IMR-90 (cell line): ENCODE data around the gene XRCC4. TPM values are rescaled to one million over a fixed set of nuclear protein-coding genes. Genes with fewer than 3 reads are reported as not detected.

Experiments
- ATAC-seq: fragments of 200-7000 bp; cut with Tn5 transposase; 2 replicates; pipeline ENCODE4 v1.9.1; 2020; ENCODE audit warnings: low read depth, mild to moderate bottlenecking, moderate library complexity
- BruUV-seq: library from RNA; stranded (reverse); fragments of 400-500 nt; replicated peaks from 2 replicates; lab custom pipeline; 2021; lab: Mats Ljungman, UMichigan
- CTCF ChIA-PET: fragments of 300-600 bp; formaldehyde crosslinking; extraction: SDS; loops from one replicate; lab custom pipeline; 2021; ENCODE audit warnings: antibody characterized with exemption; lab: Yijun Ruan, JAX
- POLR2A ChIA-PET: fragments of 300-600 bp; sonication (Branson Sonifier 250); formaldehyde crosslinking; loops from one replicate; lab custom pipeline; 2022; ENCODE audit warnings: antibody characterized with exemption; ENCODE audit not compliant: unreplicated experiment; lab: Charles Lee
- DNase-seq: peaks from one replicate; pipeline ENCODE4 v3.0.0; 2013
- H2AFZ ChIP-seq: replicated peaks from 2 replicates; pipeline ENCODE3; 2013; ENCODE audit warnings: low read length, mild to moderate bottlenecking; ENCODE audit not compliant: poor library complexity
- H2AK5ac ChIP-seq: 2 replicates; pipeline ENCODE4 v1.6.1; 2013; ENCODE audit warnings: low read depth, low read length, inconsistent platforms
- H2AK9ac ChIP-seq: replicated peaks from 2 replicates; pipeline ENCODE3; 2013; ENCODE audit warnings: mild to moderate bottlenecking, low read depth, low read length, moderate library complexity; ENCODE audit not compliant: poor library complexity
- H2BK120ac ChIP-seq: 2 replicates; pipeline ENCODE4 v1.6.1; 2013; ENCODE audit warnings: low read depth, low read length, inconsistent platforms
- H2BK15ac ChIP-seq: 3 replicates; pipeline ENCODE4 v1.6.1; 2013; ENCODE audit warnings: low read depth, low read length, inconsistent platforms
- H2BK20ac ChIP-seq: 2 replicates; pipeline ENCODE4 v1.6.1; 2013; ENCODE audit warnings: low read depth, mild to moderate bottlenecking, inconsistent platforms, low read length, moderate library complexity
- H2BK5ac ChIP-seq: 2 replicates; pipeline ENCODE4 v1.6.1; 2013; ENCODE audit warnings: mild to moderate bottlenecking, low read depth, low read length, inconsistent platforms; ENCODE audit not compliant: poor library complexity, severe bottlenecking
- H3K14ac ChIP-seq: replicated peaks from 2 replicates; pipeline ENCODE4 v1.6.1; 2013; ENCODE audit warnings: low read depth, low read length, inconsistent platforms
- H3K18ac ChIP-seq: 2 replicates; pipeline ENCODE4 v1.6.1; 2013; ENCODE audit warnings: low read depth, low read length, control low read depth
- H3K23ac ChIP-seq: 2 replicates; pipeline ENCODE4 v1.6.1; 2013; ENCODE audit warnings: low read depth, low read length, inconsistent platforms
- H3K27ac ChIP-seq: 2 replicates; pipeline ENCODE4 v1.5.1; 2013; ENCODE audit warnings: mild to moderate bottlenecking, control low read depth, low read length; ENCODE audit not compliant: insufficient read depth
- H3K27me3 ChIP-seq: 2 replicates; pipeline ENCODE4 v1.6.1; 2013; ENCODE audit warnings: low read length; ENCODE audit not compliant: control insufficient read depth, insufficient read depth
- H3K36me3 ChIP-seq: 2 replicates; pipeline ENCODE4 v1.6.1; 2013; ENCODE audit warnings: low read length, mixed read lengths; ENCODE audit not compliant: control insufficient read depth, insufficient read depth
- H3K4ac ChIP-seq: 2 replicates; pipeline ENCODE4 v1.6.1; 2013; ENCODE audit warnings: low read depth, low read length, inconsistent platforms
- H3K4me1 ChIP-seq: 2 replicates; pipeline ENCODE4 v1.6.1; 2013; ENCODE audit warnings: low read length, mixed read lengths; ENCODE audit not compliant: control insufficient read depth, insufficient read depth
- H3K4me2 ChIP-seq: 2 replicates; pipeline ENCODE4 v1.6.1; 2013; ENCODE audit warnings: low read depth, mild to moderate bottlenecking, control low read depth, low read length, moderate library complexity
- H3K4me3 ChIP-seq: 2 replicates; pipeline ENCODE4 v1.5.1; 2013; ENCODE audit warnings: low read depth, mild to moderate bottlenecking, control low read depth, low read length, moderate library complexity; ENCODE audit not compliant: insufficient read depth
- H3K56ac ChIP-seq: 2 replicates; pipeline ENCODE4 v1.6.1; 2013; ENCODE audit warnings: low read length, inconsistent platforms; ENCODE audit not compliant: insufficient read depth; ENCODE audit errors: extremely low read depth
- H3K79me1 ChIP-seq, 2 experiments: 2 replicates each; pipeline ENCODE4 v1.6.1; 2013; ENCODE audit warnings: low read length in 2 of 2, inconsistent platforms in 1 of 2, low read depth in 1 of 2
- H3K9ac ChIP-seq: 2 replicates; pipeline ENCODE4 v1.6.1; 2013; ENCODE audit warnings: low read depth, low read length, control low read depth
- H3K9me1 ChIP-seq: 2 replicates; pipeline ENCODE4 v1.6.1; 2013; ENCODE audit warnings: low read length, inconsistent platforms; ENCODE audit not compliant: insufficient read depth
- H3K9me3 ChIP-seq: 2 replicates; pipeline ENCODE4 v1.6.1; 2013; ENCODE audit warnings: low read length; ENCODE audit not compliant: control insufficient read depth, insufficient read depth
- H4K20me1 ChIP-seq: 2 replicates; pipeline ENCODE4 v1.6.1; 2013; ENCODE audit warnings: low read length, inconsistent platforms; ENCODE audit not compliant: insufficient read depth
- H4K5ac ChIP-seq: 2 replicates; pipeline ENCODE4 v1.6.1; 2013; ENCODE audit warnings: mild to moderate bottlenecking, low read depth, low read length, control low read depth
- H4K8ac ChIP-seq, 2 experiments: 2 replicates each; pipeline ENCODE4 v1.6.1; 2013; ENCODE audit warnings: low read depth in 2 of 2, low read length in 2 of 2, control low read depth in 1 of 2, inconsistent platforms in 1 of 2
- H4K91ac ChIP-seq: 2 replicates; pipeline ENCODE4 v1.6.1; 2013; ENCODE audit warnings: low read depth, low read length, inconsistent platforms; ENCODE audit not compliant: insufficient read depth
- BHLHE40 ChIP-seq: fragments of 150-350 bp; IDR thresholded peaks from 2 replicates; pipeline ENCODE4 v1.6.1; 2016; ENCODE audit warnings: mild to moderate bottlenecking, low read depth, low read length
- FOS ChIP-seq: fragments of 150-350 bp; IDR thresholded peaks from 2 replicates; pipeline ENCODE4 v1.6.1; 2016; ENCODE audit warnings: low read depth, low read length
- RCOR1 ChIP-seq: IDR thresholded peaks from 2 replicates; pipeline ENCODE4 v1.6.1; 2012; ENCODE audit warnings: mild to moderate bottlenecking, low read length, improper control_type of control experiment; ENCODE audit not compliant: insufficient replicate concordance
- RFX5 ChIP-seq: IDR thresholded peaks from 2 replicates; pipeline ENCODE4 v1.8.0; 2012; ENCODE audit warnings: low read depth, mild to moderate bottlenecking, low read length, moderate library complexity
- WGBS, 2 experiments: methylation state at CpG; one replicate each; pipeline versions ENCODE4 v1.1.5 to v1.1.7; 2013; ENCODE audit warnings: missing lambda C conversion rate in 2 of 2; ENCODE audit not compliant: insufficient read length in 1 of 2; ENCODE audit errors: extremely low coverage in 2 of 2; 5-methylcytosine and 5-hydroxymethylcytosine counted together
- dilution Hi-C: fragments of 300-500 bp; cut with HindIII; formaldehyde crosslinking; loops from one replicate; pipeline ENCODE4 v1.14.3; 2018; ENCODE audit warnings: low sequenced_read_pairs; ENCODE audit not compliant: unreplicated experiment
- in situ Hi-C: fragments of 300-500 bp; cut with MboI; formaldehyde crosslinking; loops from 3 replicates; pipeline ENCODE4 v1.14.3; 2019; ENCODE audit warnings: low sequenced_read_pairs, inconsistent platforms, mixed read lengths
- intact Hi-C: fragments of 100-400 bp; cut with micrococcal nuclease; formaldehyde crosslinking; loops from 2 replicates; pipeline ENCODE4 v1.10.0; 2022
- polyA plus RNA-seq, 3 experiments: library from polyadenylated mRNA; depleted of rRNA; stranded (reverse); fragments of >200 nt; gene quantifications; 2 replicates each; pipeline ENCODE4 v1.2.3, GENCODE V29; 2012; ENCODE audit warnings: low replicate concordance in 1 of 3
- total RNA-seq: library from RNA; depleted of rRNA; stranded (reverse); fragments of >200 nt; gene quantifications from 2 replicates; pipeline ENCODE4 v1.2.3, GENCODE V29; 2012
- TF ChIP-seq, protein P1 (sequence below): conservative IDR thresholded peaks from 2 replicates; pipeline ENCODE4 v1.5.1; 2012; ENCODE audit warnings: mild to moderate bottlenecking, low read depth, low read length, improper control_type of control experiment
- TF ChIP-seq, protein P2 (sequence below): fragments of 150-350 bp; IDR thresholded peaks from 2 replicates; pipeline ENCODE4 v1.6.1; 2017; ENCODE audit warnings: mild to moderate bottlenecking, antibody characterized with exemption, low read length, low read depth

XRCC4 gene
- total and polyA plus RNA-seq, 2 of the 4 experiments (the other 2 are of a cell fraction) = 3.5 to 4.7 TPM

DNA sequence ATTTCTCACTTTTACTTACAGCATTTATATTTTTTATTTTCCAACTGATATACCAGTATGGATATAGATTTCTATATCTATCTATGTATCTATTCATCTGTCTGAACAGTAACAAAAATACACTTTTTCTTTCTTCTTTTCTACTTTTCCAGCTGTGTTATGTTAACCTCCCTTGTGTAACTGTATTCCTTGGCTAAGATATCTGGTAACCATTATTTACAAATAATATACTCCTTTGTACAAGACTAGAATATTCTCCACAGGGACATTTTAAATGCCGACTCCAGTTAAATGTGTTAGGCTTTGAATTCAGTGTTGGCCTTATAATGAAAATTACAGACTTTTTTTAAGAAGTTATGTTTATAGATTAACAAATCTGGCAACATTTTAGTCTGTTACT is 168.7 kb downstream of the XRCC4 start:
- dilution Hi-C loops (no loop called here), in situ Hi-C loops (no loop called here), intact Hi-C loops (no loop called here)
- Histone ChIP-seq H2BK15ac (no peak overlapping the region), H2AK9ac (no peak overlapping the region), H3K4me3 (no peak overlapping the region), H4K91ac (no peak overlapping the region), H3K23ac (no peak overlapping the region), H3K9ac (no peak overlapping the region), H2AK5ac (no peak overlapping the region), H3K27me3 (no peaks in the 10 kb centered on the region), H4K20me1 (no peaks in the 10 kb centered on the region), H2BK5ac (no peak overlapping the region), H2AFZ (no peak overlapping the region), H4K5ac (no peak overlapping the region), H3K4ac (no peak overlapping the region), H3K9me1 (no peaks in the 10 kb centered on the region), H3K18ac (no peak overlapping the region), H3K4me2 (no peak overlapping the region), H2BK20ac (no peak overlapping the region), H4K8ac (no peak overlapping the region), H3K36me3 (no peaks in the 10 kb centered on the region), H3K27ac (no peak overlapping the region), H3K14ac (no peak overlapping the region), H3K79me1 (no peaks in the 10 kb centered on the region), H3K9me3 (no peaks in the 10 kb centered on the region), H3K56ac (no peak overlapping the region), H3K4me1 (no peaks in the 10 kb centered on the region; the same call in 1 of the 2 replicates), H2BK120ac (no peak overlapping the region)
- BruUV-seq = no TSS peak
- TF ChIP-seq, protein P1, sequence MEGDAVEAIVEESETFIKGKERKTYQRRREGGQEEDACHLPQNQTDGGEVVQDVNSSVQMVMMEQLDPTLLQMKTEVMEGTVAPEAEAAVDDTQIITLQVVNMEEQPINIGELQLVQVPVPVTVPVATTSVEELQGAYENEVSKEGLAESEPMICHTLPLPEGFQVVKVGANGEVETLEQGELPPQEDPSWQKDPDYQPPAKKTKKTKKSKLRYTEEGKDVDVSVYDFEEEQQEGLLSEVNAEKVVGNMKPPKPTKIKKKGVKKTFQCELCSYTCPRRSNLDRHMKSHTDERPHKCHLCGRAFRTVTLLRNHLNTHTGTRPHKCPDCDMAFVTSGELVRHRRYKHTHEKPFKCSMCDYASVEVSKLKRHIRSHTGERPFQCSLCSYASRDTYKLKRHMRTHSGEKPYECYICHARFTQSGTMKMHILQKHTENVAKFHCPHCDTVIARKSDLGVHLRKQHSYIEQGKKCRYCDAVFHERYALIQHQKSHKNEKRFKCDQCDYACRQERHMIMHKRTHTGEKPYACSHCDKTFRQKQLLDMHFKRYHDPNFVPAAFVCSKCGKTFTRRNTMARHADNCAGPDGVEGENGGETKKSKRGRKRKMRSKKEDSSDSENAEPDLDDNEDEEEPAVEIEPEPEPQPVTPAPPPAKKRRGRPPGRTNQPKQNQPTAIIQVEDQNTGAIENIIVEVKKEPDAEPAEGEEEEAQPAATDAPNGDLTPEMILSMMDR = no peak
- no peak for TF ChIP-seq RCOR1
- TF ChIP-seq BHLHE40 = no peak
- TF ChIP-seq, protein P2, sequence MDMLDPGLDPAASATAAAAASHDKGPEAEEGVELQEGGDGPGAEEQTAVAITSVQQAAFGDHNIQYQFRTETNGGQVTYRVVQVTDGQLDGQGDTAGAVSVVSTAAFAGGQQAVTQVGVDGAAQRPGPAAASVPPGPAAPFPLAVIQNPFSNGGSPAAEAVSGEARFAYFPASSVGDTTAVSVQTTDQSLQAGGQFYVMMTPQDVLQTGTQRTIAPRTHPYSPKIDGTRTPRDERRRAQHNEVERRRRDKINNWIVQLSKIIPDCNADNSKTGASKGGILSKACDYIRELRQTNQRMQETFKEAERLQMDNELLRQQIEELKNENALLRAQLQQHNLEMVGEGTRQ = no peak
- TF ChIP-seq RFX5 = no peak
- no peak for TF ChIP-seq FOS
- DNase-seq (no peak), ATAC-seq (no peak)
- CTCF ChIA-PET = no interaction called here
- no CpG with 5 or more reads among the region's 1 CpG for WGBS, 2 experiments
- POLR2A ChIA-PET = no interaction called here
